Measurements from ENCODE around the gene TEX13D. TPM values are rescaled to one million over a fixed set of nuclear protein-coding genes. Genes with fewer than 3 reads are reported as not detected.

Gene TEX13D
- total RNA-seq, 4 donors from 2014 or later = 0.48 TPM; not detected in 3

DNA sequence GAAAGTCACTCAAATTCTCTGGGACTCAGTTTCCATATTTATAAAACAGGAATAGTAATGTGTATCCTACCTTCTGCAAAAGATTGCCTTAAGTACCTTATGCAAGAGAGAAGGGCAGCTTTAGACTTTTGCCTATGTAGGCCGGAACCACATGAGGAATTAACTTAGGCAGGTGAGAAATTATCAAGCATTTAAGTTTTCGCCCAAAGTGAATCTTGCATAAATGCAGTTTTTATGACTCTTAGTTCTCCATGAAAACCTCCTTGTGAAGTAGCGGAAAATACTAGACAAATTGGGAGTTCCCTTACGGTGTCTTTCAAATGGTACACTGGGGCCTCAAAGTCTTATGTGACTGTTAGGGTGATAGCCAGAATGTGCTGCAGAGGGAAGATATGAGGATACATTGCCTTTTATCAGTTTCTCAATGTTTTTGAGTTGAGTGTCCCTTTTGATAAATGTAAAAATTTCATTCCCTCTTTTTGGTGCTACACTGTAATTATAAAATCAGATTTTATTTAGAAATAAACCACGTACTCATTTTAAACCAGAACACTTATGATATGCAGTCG, 16.5 kb downstream of the TEX13D start:
- in situ Hi-C loops (cut with MboI; ENCODE audit: low pct_ligation_motif_present in 1 of 4, low pct_unique_long_range_greater_than_20kb in 1 of 4, low sequenced_read_pairs in 3 of 4) = no loop called here
- WGBS, 2 donors (ENCODE audit: low coverage in 1 of 2) = 94 to 100% methylated on average over 2 to 6 of the region's 6 CpGs
- H3K4me1 ChIP-seq = no peaks in the 10 kb centered on the region
- H3K9me3 ChIP-seq = no peaks in the 10 kb centered on the region
- TF ChIP-seq, protein P1, sequence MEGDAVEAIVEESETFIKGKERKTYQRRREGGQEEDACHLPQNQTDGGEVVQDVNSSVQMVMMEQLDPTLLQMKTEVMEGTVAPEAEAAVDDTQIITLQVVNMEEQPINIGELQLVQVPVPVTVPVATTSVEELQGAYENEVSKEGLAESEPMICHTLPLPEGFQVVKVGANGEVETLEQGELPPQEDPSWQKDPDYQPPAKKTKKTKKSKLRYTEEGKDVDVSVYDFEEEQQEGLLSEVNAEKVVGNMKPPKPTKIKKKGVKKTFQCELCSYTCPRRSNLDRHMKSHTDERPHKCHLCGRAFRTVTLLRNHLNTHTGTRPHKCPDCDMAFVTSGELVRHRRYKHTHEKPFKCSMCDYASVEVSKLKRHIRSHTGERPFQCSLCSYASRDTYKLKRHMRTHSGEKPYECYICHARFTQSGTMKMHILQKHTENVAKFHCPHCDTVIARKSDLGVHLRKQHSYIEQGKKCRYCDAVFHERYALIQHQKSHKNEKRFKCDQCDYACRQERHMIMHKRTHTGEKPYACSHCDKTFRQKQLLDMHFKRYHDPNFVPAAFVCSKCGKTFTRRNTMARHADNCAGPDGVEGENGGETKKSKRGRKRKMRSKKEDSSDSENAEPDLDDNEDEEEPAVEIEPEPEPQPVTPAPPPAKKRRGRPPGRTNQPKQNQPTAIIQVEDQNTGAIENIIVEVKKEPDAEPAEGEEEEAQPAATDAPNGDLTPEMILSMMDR (IDR thresholded peaks at IDR 0.05) = no peak
- no peak for TF ChIP-seq POLR2AphosphoS5 (IDR thresholded peaks at IDR 0.05)
- no peak for TF ChIP-seq EP300 (IDR thresholded peaks at IDR 0.05; ENCODE audit: low read depth)
- no peak for TF ChIP-seq POLR2A (IDR thresholded peaks at IDR 0.05)
- no peaks in the 10 kb centered on the region for H3K27me3 ChIP-seq
- H3K27ac ChIP-seq = no peak overlapping the region
- H3K36me3 ChIP-seq = no peaks in the 10 kb centered on the region
- no peak overlapping the region for H3K4me3 ChIP-seq
- DNase-seq = no peak
- intact Hi-C loops (cut with DNase I; ENCODE audit: low total_unique reads) = no loop called here

DNA sequence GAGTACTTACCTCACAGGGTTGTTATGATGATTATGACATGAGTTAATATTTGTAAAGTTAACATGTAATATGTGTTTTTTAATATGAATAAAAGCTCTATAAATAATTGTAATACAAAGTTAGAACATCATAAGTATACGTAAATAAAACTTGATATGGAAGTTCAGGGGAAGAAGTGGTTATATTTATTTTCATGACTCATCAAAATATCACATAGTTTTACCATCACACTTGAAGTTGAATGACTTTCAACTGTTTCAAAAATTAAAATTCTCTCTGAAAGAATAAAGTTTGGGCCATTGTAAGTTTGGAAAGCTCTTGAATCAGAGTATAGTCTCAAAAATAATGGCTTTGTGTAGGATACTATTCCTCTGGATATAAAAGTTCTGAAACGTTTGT, 22.2 kb downstream of the TEX13D start:
- Histone ChIP-seq H3K4me1 (no peaks in the 10 kb centered on the region), H3K27me3 (no peaks in the 10 kb centered on the region), H3K36me3 (no peaks in the 10 kb centered on the region), H3K27ac (no peak overlapping the region), H3K4me3 (no peak overlapping the region), H3K9me3 (no peaks in the 10 kb centered on the region)
- 51 to 56% methylated on average over 2 of the region's 2 CpGs for WGBS, 2 donors (ENCODE audit: low coverage in 1 of 2)
- no peak for TF ChIP-seq EP300 (IDR thresholded peaks at IDR 0.05; ENCODE audit: low read depth)
- DNase-seq = no peak
- in situ Hi-C loops (cut with MboI; ENCODE audit: low pct_ligation_motif_present in 1 of 4, low pct_unique_long_range_greater_than_20kb in 1 of 4, low sequenced_read_pairs in 3 of 4) = no loop called here
- intact Hi-C loops (cut with DNase I; ENCODE audit: low total_unique reads) = no loop called here

DNA sequence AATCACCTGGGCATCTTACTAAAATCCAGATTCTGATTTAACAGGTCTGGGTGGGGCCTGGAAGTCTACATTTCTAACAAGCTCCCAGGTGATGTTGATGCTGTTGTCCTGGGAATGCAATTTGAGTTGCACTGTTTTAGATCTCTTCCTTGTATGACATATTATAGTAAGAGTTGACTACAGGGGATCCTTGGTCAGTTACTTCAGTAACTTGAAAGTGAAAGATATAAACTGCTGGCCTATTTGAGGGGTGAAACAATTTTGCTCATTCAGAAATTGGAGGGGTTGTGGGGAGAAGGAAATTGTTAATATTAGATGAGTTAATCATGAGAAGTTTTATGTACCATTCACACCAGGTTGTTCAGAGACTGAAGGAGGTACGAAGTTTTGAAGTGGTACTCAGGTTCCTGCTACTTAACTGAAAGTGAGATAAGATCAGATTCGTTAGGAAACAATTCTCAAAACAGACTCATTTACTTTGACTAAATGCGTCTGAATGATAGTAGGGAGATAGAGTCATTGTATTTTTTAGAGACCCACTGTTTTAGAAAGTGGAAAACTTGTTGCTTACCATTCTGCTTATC, 26.4 kb downstream of the TEX13D start:
- Histone ChIP-seq H3K4me1 (no peaks in the 10 kb centered on the region), H3K27me3 (no peaks in the 10 kb centered on the region), H3K9me3 (no peaks in the 10 kb centered on the region), H3K36me3 (no peaks in the 10 kb centered on the region), H3K27ac (no peak overlapping the region), H3K4me3 (no peak overlapping the region)
- TF ChIP-seq EP300 (IDR thresholded peaks at IDR 0.05; ENCODE audit: low read depth) (no peak), POLR2AphosphoS5 (IDR thresholded peaks at IDR 0.05) (no peak), POLR2A (IDR thresholded peaks at IDR 0.05) (no peak)
- TF ChIP-seq, protein P1 (IDR thresholded peaks at IDR 0.05) = no peak
- in situ Hi-C loops (cut with MboI; ENCODE audit: low pct_ligation_motif_present in 1 of 4, low pct_unique_long_range_greater_than_20kb in 1 of 4, low sequenced_read_pairs in 3 of 4) = no loop called here
- no peak for DNase-seq
- WGBS, 2 donors (ENCODE audit: low coverage in 1 of 2) = 52% methylated on average over 3 of the region's 3 CpGs; no CpG with 5 or more reads in 1 of the 2 donors
- intact Hi-C loops (cut with DNase I; ENCODE audit: low total_unique reads) = no loop called here

DNA sequence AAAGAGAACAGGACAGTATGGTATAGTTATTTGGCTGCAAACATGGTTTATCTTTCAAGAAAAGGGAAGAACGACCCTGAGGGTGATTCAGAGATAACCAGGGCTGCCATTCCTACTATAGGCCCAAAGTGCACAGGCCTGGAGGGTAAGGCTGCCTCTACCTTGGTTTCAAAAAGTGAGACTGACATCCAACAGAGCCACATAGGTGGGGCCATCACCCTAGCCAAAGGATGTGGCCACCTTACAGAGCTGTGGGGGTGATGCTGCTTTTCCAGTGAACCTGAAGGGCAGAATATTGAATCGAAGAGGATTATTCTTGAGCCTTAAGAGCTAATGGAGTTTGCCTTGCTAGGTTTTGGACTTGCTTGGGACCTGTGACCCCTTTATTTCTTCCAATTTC, 29.6 kb downstream of the TEX13D start:
- in situ Hi-C loops (cut with MboI; ENCODE audit: low pct_ligation_motif_present in 1 of 4, low pct_unique_long_range_greater_than_20kb in 1 of 4, low sequenced_read_pairs in 3 of 4) = no loop called here
- no peaks in the 10 kb centered on the region for H3K9me3 ChIP-seq
- no peak overlapping the region for H3K27ac ChIP-seq
- DNase-seq = no peak
- H3K36me3 ChIP-seq = no peaks in the 10 kb centered on the region
- TF ChIP-seq EP300 (IDR thresholded peaks at IDR 0.05; ENCODE audit: low read depth) = no peak
- H3K27me3 ChIP-seq = no peaks in the 10 kb centered on the region
- WGBS, 2 donors (ENCODE audit: low coverage in 1 of 2) = 72% methylated on average over 2 of the region's 2 CpGs; no CpG with 5 or more reads in 1 of the 2 donors
- H3K4me1 ChIP-seq = no peaks in the 10 kb centered on the region
- no peak overlapping the region for H3K4me3 ChIP-seq
- intact Hi-C loops (cut with DNase I; ENCODE audit: low total_unique reads) = no loop called here

DNA sequence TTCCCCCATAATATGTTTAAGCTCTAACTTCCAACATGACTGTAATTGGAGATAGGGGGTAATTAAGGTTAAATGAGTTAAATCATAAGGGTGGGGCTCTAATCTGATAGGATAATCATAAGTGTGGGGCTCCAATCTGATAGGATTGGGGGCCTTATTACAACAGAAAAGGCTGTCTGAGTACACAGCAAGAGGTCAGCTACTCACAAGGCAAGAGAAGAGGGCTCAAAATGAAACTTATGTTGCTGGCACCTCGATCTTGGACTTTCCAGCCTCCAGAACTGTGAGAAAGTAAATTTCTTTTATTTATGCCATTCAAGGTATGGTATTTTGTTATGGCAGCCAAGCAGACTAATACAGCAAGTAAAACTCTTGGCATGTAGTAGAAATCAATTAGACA, 30.3 kb downstream of the TEX13D start:
- intact Hi-C loops (cut with DNase I; ENCODE audit: low total_unique reads) (no loop called here), in situ Hi-C loops (cut with MboI; ENCODE audit: low pct_ligation_motif_present in 1 of 4, low pct_unique_long_range_greater_than_20kb in 1 of 4, low sequenced_read_pairs in 3 of 4) (no loop called here)
- DNase-seq = no peak
- Histone ChIP-seq H3K4me3 (no peak overlapping the region), H3K27me3 (no peaks in the 10 kb centered on the region), H3K36me3 (no peaks in the 10 kb centered on the region), H3K4me1 (no peaks in the 10 kb centered on the region), H3K27ac (no peak overlapping the region), H3K9me3 (no peaks in the 10 kb centered on the region)
- 52% methylated on average over 1 of the region's 1 CpG; no CpG with 5 or more reads in 1 of the 2 donors for WGBS, 2 donors (ENCODE audit: low coverage in 1 of 2)
- TF ChIP-seq POLR2A (IDR thresholded peaks at IDR 0.05) (no peak), EP300 (IDR thresholded peaks at IDR 0.05; ENCODE audit: low read depth) (no peak), POLR2AphosphoS5 (IDR thresholded peaks at IDR 0.05) (no peak)
- TF ChIP-seq, protein P1 (IDR thresholded peaks at IDR 0.05) = no peak
